Sigmoid colon (tissue), 7 donors: ENCODE measurements around the gene CCNB1IP1. TPM values are rescaled to one million over a fixed set of nuclear protein-coding genes. Genes with fewer than 3 reads are reported as not detected.
"Not testable (repeated sequence)": the region's sequence is repeated elsewhere in the genome, so short reads cannot be mapped to it uniquely, and the experiment has no call there.

Experiments
- DNase-seq: peaks from one replicate; pipeline ENCODE4 v3.0.0-alpha.2; 2019
- H3K27ac ChIP-seq, 4 donors: fragments of 200-600 bp; sonication (generic); one replicate each; pipeline ENCODE4 v1.5.1; 2016 to 2019; ENCODE audit warnings: mild to moderate bottlenecking in 1 of 4
- H3K27me3 ChIP-seq, 3 donors: fragments of 200-600 bp; sonication (generic); one replicate each; pipeline ENCODE4 v1.5.1; 2019; ENCODE audit warnings: mild to moderate bottlenecking in 1 of 3
- H3K36me3 ChIP-seq, 4 donors: fragments of 200-600 bp; sonication (generic); one replicate each; pipeline ENCODE4 v1.5.1; 2016 to 2019
- H3K4me1 ChIP-seq, 4 donors: fragments of 200-600 bp; sonication (generic); one replicate each; pipeline ENCODE4 v1.5.1; 2017 to 2019
- H3K4me3 ChIP-seq, 4 donors: fragments of 200-600 bp; sonication (generic); one replicate each; pipeline ENCODE4 v1.5.1; 2017 to 2019; ENCODE audit warnings: mild to moderate bottlenecking in 2 of 4, moderate library complexity in 1 of 4
- H3K9me3 ChIP-seq, 4 donors: fragments of 200-600 bp in 3 of 4; sonication (generic) in 3 of 4; one replicate each; pipeline versions ENCODE4 v1.5.1 to v1.6.1; 2013 to 2019
- CTCF ChIP-seq, 4 experiments: fragments of 450-650 bp in 3 of 4; fragments of 200-600 bp in 1 of 4; IDR thresholded peaks; one replicate each; pipeline ENCODE4 v1.5.1; 2016 to 2019; ENCODE audit warnings: antibody characterized with exemption in 4 of 4, mild to moderate bottlenecking in 3 of 4, moderate library complexity in 2 of 4
- EP300 ChIP-seq, 4 donors: sonication (generic); formaldehyde crosslinking; IDR thresholded peaks; one replicate each; pipeline ENCODE4 v1.6.1; 2017; ENCODE audit warnings: antibody characterized with exemption in 4 of 4
- POLR2A ChIP-seq, 2 donors: fragments of 450-650 bp; IDR thresholded peaks; one replicate each; pipeline ENCODE4 v1.6.1; 2016; ENCODE audit warnings: antibody characterized with exemption in 2 of 2, mild to moderate bottlenecking in 2 of 2, moderate library complexity in 2 of 2
- POLR2AphosphoS5 ChIP-seq, 4 donors: sonication (generic); formaldehyde crosslinking; IDR thresholded peaks; one replicate each; pipeline ENCODE4 v1.6.1; 2017; ENCODE audit warnings: antibody characterized with exemption in 4 of 4
- WGBS, 2 donors: extraction: QIAGEN DNeasy Blood & Tissue Kit; methylation state at CpG; one replicate each; pipeline ENCODE4 v1.1.7; 2013; 5-methylcytosine and 5-hydroxymethylcytosine counted together
- intact Hi-C: fragments of 100-400 bp; cut with DNase I; formaldehyde crosslinking; loops from one replicate; pipeline ENCODE4 v1.15.1; 2023
- polyA plus RNA-seq, 3 donors: library from polyadenylated mRNA; stranded (reverse); fragments of 200-250 nt; gene quantifications; one replicate each; pipeline ENCODE4 v1.2.3, GENCODE V29; 2013
- small RNA-seq, 3 donors: library from RNA; depleted of rRNA; stranded (forward); fragments of <200 nt; gene quantifications; one replicate each; pipeline ENCODE3, GENCODE V24; 2016
- total RNA-seq, 4 donors: library from RNA; depleted of rRNA; stranded (reverse); fragments of >200 nt; gene quantifications; one replicate each; pipeline ENCODE4 v1.1.0, GENCODE V29; 2016
- donor health status: healthy with polysubstance abuse.
- donor health status: Bipolar disorder and iron deficiency.
- donor health status: healthy.

Gene CCNB1IP1
- total and polyA plus RNA-seq, 7 donors: 31.2 to 55.8 (median 44.4) TPM

- no peak overlapping the region for H3K27ac ChIP-seq
- no peak for TF ChIP-seq EP300 (IDR thresholded peaks at IDR 0.05)
- no peak for TF ChIP-seq CTCF (IDR thresholded peaks at IDR 0.05)
- no peak for TF ChIP-seq POLR2AphosphoS5 (IDR thresholded peaks at IDR 0.05)
- no peak for TF ChIP-seq POLR2A (IDR thresholded peaks at IDR 0.05)
- H3K27me3 ChIP-seq: no peaks in the 10 kb centered on the region
- no peak overlapping the region for H3K4me3 ChIP-seq
- DNase-seq: no peak
- H3K9me3 ChIP-seq: peaks cover 0 to 11% (median 0%) of the 10 kb centered on the region in 4 donors
- H3K4me1 ChIP-seq: no peaks in the 10 kb centered on the region
- no peaks in the 10 kb centered on the region for H3K36me3 ChIP-seq
- 98% methylated on average over 2 of the region's 2 CpGs for WGBS, 2 donors
- intact Hi-C loops: no loop called here
Observed at GRCh38 chr14:20274062-20274461, 59.0 kb downstream of the CCNB1IP1 start.

- H3K27me3 ChIP-seq, DNase-seq, intact Hi-C loops, H3K4me3 ChIP-seq, H3K4me1 ChIP-seq, H3K9me3 ChIP-seq, H3K27ac ChIP-seq, H3K36me3 ChIP-seq: not testable (repeated sequence)
- 92 to 96% methylated on average over 5 of the region's 5 CpGs for WGBS, 2 donors
Observed at GRCh38 chr14:20264361-20264760, 68.7 kb downstream of the CCNB1IP1 start.

GRCh38 chr14:20262642-20263128, 70.4 kb downstream of the CCNB1IP1 start:
- no peaks in the 10 kb centered on the region for H3K27me3 ChIP-seq
- H3K27ac ChIP-seq: no peak overlapping the region
- intact Hi-C loops: no loop called here
- no peaks in the 10 kb centered on the region for H3K36me3 ChIP-seq
- no peak overlapping the region for H3K4me3 ChIP-seq
- WGBS, 2 donors: 61 to 64% methylated on average over 3 of the region's 3 CpGs
- H3K9me3 ChIP-seq: no peaks in the 10 kb centered on the region
- TF ChIP-seq POLR2A (IDR thresholded peaks at IDR 0.05) (no peak), EP300 (IDR thresholded peaks at IDR 0.05) (no peak), CTCF (IDR thresholded peaks at IDR 0.05) (no peak), POLR2AphosphoS5 (IDR thresholded peaks at IDR 0.05) (no peak)
- DNase-seq: no peak
- no peaks in the 10 kb centered on the region for H3K4me1 ChIP-seq

Small RNAs within 50 kb of the gene (small RNA-seq; reads per million reads assigned to genes)
- gene SNORA79B (0 to 0.86 (median 0) reads per million in 3 donors), gene SNORD126 (319 to 863 (median 764) reads per million in 3 donors)

Other genes starting within 250 kb of the CCNB1IP1 start
- gene OR4K17, start 222.5 kb downstream of the CCNB1IP1 start, total RNA-seq: not detected
- gene OR4K17, start 222.5 kb downstream of the CCNB1IP1 start, polyA plus RNA-seq: not detected
- gene OR4N5, start 194.5 kb downstream of the CCNB1IP1 start, total RNA-seq: not detected
- not detected for gene OR4N5, start 194.5 kb downstream of the CCNB1IP1 start, polyA plus RNA-seq
- not detected for gene OR11G2, start 142.4 kb downstream of the CCNB1IP1 start, total RNA-seq
- not detected for gene OR11G2, start 142.4 kb downstream of the CCNB1IP1 start, polyA plus RNA-seq
- gene OR11H6, start 109.6 kb downstream of the CCNB1IP1 start, total RNA-seq: not detected
- gene OR11H6, start 109.6 kb downstream of the CCNB1IP1 start, polyA plus RNA-seq: not detected
- gene OR11H7, start 104.3 kb downstream of the CCNB1IP1 start, total RNA-seq: not detected
- not detected for gene OR11H7, start 104.3 kb downstream of the CCNB1IP1 start, polyA plus RNA-seq
- gene OR11H4, start 94.0 kb downstream of the CCNB1IP1 start, total RNA-seq: not detected
- gene OR11H4, start 94.0 kb downstream of the CCNB1IP1 start, polyA plus RNA-seq: not detected
- gene TTC5, start 27.3 kb downstream of the CCNB1IP1 start, total RNA-seq: 10 to 100 TPM in 2 of 4 donors, 1 to 10 TPM in 2; 6.8 to 16.3 (median 10.1) TPM
- gene TTC5, start 27.3 kb downstream of the CCNB1IP1 start, polyA plus RNA-seq: 1 to 10 TPM; 3.6 to 6.5 (median 5.3) TPM
- gene PARP2, start 10.4 kb upstream of the CCNB1IP1 start, total RNA-seq: 10 to 100 TPM in 3 of 4 donors, 1 to 10 TPM in 1; 7.4 to 14.3 (median 10.6) TPM
- 10 to 100 TPM in 1 of 3 donors, 1 to 10 TPM in 2; 6.0 to 11.8 (median 7.4) TPM for gene PARP2, start 10.4 kb upstream of the CCNB1IP1 start, polyA plus RNA-seq
- 10 to 100 TPM; 12.7 to 42.7 (median 19.6) TPM for gene TEP1, start 80.2 kb upstream of the CCNB1IP1 start, total RNA-seq
- gene TEP1, start 80.2 kb upstream of the CCNB1IP1 start, polyA plus RNA-seq: 10 to 100 TPM; 19.2 to 43.7 (median 22.9) TPM
- 1 to 10 TPM in 1 of 4 donors, under 1 TPM in 3; 0.33 to 1.4 (median 0.62) TPM for gene KLHL33, start 102.9 kb upstream of the CCNB1IP1 start, total RNA-seq
- gene KLHL33, start 102.9 kb upstream of the CCNB1IP1 start, polyA plus RNA-seq: under 1 TPM; 0.23 to 0.60 (median 0.23) TPM
- 10 to 100 TPM; 34.1 to 65.6 (median 50.7) TPM for gene OSGEP, start 121.5 kb upstream of the CCNB1IP1 start, total RNA-seq
- gene OSGEP, start 121.5 kb upstream of the CCNB1IP1 start, polyA plus RNA-seq: 10 to 100 TPM; 21.0 to 49.4 (median 29.8) TPM
- 100 to 1,000 TPM; 118 to 181 (median 146) TPM for gene APEX1, start 121.9 kb upstream of the CCNB1IP1 start, total RNA-seq
- 100 to 1,000 TPM in 1 of 3 donors, 10 to 100 TPM in 2; 84.4 to 150 (median 99.7) TPM for gene APEX1, start 121.9 kb upstream of the CCNB1IP1 start, polyA plus RNA-seq
- gene PIP4P1, start 128.2 kb upstream of the CCNB1IP1 start, total RNA-seq: 10 to 100 TPM; 18.9 to 28.0 (median 22.8) TPM
- gene PIP4P1, start 128.2 kb upstream of the CCNB1IP1 start, polyA plus RNA-seq: 10 to 100 TPM; 30.3 to 40.9 (median 32.4) TPM
- 10 to 100 TPM in 2 of 4 donors, 1 to 10 TPM in 2; 5.5 to 32.3 (median 10.6) TPM for gene PNP, start 136.1 kb upstream of the CCNB1IP1 start, total RNA-seq
- gene PNP, start 136.1 kb upstream of the CCNB1IP1 start, polyA plus RNA-seq: 100 to 1,000 TPM in 2 of 3 donors, 10 to 100 TPM in 1; 60.7 to 121 (median 104) TPM
- not detected for gene RNASE10, start 172.3 kb upstream of the CCNB1IP1 start, total RNA-seq
- under 1 TPM in 1 of 3 donors, not detected in 2; 0.12 TPM for gene RNASE10, start 172.3 kb upstream of the CCNB1IP1 start, polyA plus RNA-seq
- not detected for gene RNASE9, start 227.8 kb upstream of the CCNB1IP1 start, total RNA-seq
- not detected for gene RNASE9, start 227.8 kb upstream of the CCNB1IP1 start, polyA plus RNA-seq